Medulla oblongata (tissue), 1 donor: ENCODE results near the gene FAM120B.
A peak's percentile ranks its signal among the peaks of the same experiment; 100 is the strongest.
"Not testable (repeated sequence)": the region's sequence is repeated elsewhere in the genome, so short reads cannot be mapped to it uniquely, and the experiment has no call there.

Experiments
- DNase-seq: peaks from one replicate; pipeline ENCODE4 v3.0.0-alpha.2; 2015; ENCODE audit errors: extremely low spot score

Gene FAM120B

GRCh38 chr6:170381562-170381961, 75.0 kb downstream of the FAM120B start:
- no peak for DNase-seq

- DNase-seq = no peak
These were observed 77.0 kb downstream of the FAM120B start for GRCh38 chr6:170383466-170384035.

- DNase-seq = no peak
These were observed 78.9 kb downstream of the FAM120B start for GRCh38 chr6:170385506-170385905.

GRCh38 chr6:170388113-170388512, 81.6 kb downstream of the FAM120B start:
- DNase-seq = no peak

- no peak for DNase-seq
These were observed 86.5 kb downstream of the FAM120B start for GRCh38 chr6:170393033-170393432.

GRCh38 chr6:170393807-170394399, 87.3 kb downstream of the FAM120B start:
- DNase-seq = no peak

- DNase-seq = no peak
These were observed 88.4 kb downstream of the FAM120B start for GRCh38 chr6:170394980-170395379.

GRCh38 chr6:170398743-170399369, 92.3 kb downstream of the FAM120B start:
- not testable (repeated sequence) for DNase-seq

GRCh38 chr6:170399955-170400558, 93.5 kb downstream of the FAM120B start:
- not testable (repeated sequence) for DNase-seq

GRCh38 chr6:170402318-170403040, 95.9 kb downstream of the FAM120B start:
- no peak for DNase-seq

- DNase-seq = no peak
These were observed 96.9 kb downstream of the FAM120B start for GRCh38 chr6:170403451-170403850.

- DNase-seq = peak; percentile 69
These were observed 97.5 kb downstream of the FAM120B start for GRCh38 chr6:170404036-170404435.

- DNase-seq = peak; percentile 34
These were observed 98.1 kb downstream of the FAM120B start for GRCh38 chr6:170404697-170405096.

GRCh38 chr6:170405311-170405975, 98.9 kb downstream of the FAM120B start:
- no peak for DNase-seq

GRCh38 chr6:170407200-170407599, 100.6 kb downstream of the FAM120B start:
- no peak for DNase-seq

- no peak for DNase-seq
These were observed 101.4 kb downstream of the FAM120B start for GRCh38 chr6:170407932-170408331.

GRCh38 chr6:170409746-170410145, 103.2 kb downstream of the FAM120B start:
- DNase-seq = not testable (repeated sequence)

- DNase-seq = no peak
These were observed 103.7 kb downstream of the FAM120B start for GRCh38 chr6:170410241-170410640.

- no peak for DNase-seq
These were observed 108.8 kb downstream of the FAM120B start for GRCh38 chr6:170415318-170415717.

GRCh38 chr6:170416303-170416702, 109.7 kb downstream of the FAM120B start:
- no peak for DNase-seq

- no peak for DNase-seq
These were observed 110.5 kb downstream of the FAM120B start for GRCh38 chr6:170416959-170417606.
